Inflammatory macrophage (primary cell): ENCODE measurements around the gene OVCH2.
"Not testable (repeated sequence)": the region's sequence is repeated elsewhere in the genome, so short reads cannot be mapped to it uniquely, and the experiment has no call there.

ENCODE experiments used
- DNase-seq, 2 donors: peaks; one replicate each; pipeline ENCODE4 v3.0.0-alpha.2; 2020 to 2022
- total RNA-seq, 18 experiments: gene quantifications; one replicate each; lab custom pipeline; 2026; ENCODE audit warnings: mixed read lengths in 6 of 18, inconsistent platforms in 2 of 18; lab: John Stamatoyannopoulos, UW

The OVCH2 gene
- total RNA-seq = 0 to 0.07 (median 0) reads per million in 18 experiments

GRCh38 chr11:7706377-7706776, at the start of gene OVCH2:
Gene OVCH2 (minus strand): TSS chr11:7706477. CDS start chr11:7706394, 83 bp downstream.
- no peak for DNase-seq

GRCh38 chr11:7749456-7749855, 43.2 kb upstream of the OVCH2 start:
- no peak for DNase-seq

GRCh38 chr11:7734767-7735166, 28.5 kb upstream of the OVCH2 start:
- DNase-seq = not testable (repeated sequence)

GRCh38 chr11:7714786-7715185, 8.5 kb upstream of the OVCH2 start:
- DNase-seq = no peak

- no peak for DNase-seq
Measured at GRCh38 chr11:7703740-7704139, 2.5 kb downstream of the OVCH2 start.

- no peak for DNase-seq
Measured at GRCh38 chr11:7696424-7696823, 9.9 kb downstream of the OVCH2 start.

GRCh38 chr11:7694235-7694634, 12.0 kb downstream of the OVCH2 start:
- no peak for DNase-seq

- no peak for DNase-seq
Measured at GRCh38 chr11:7692426-7692825, 13.9 kb downstream of the OVCH2 start.

GRCh38 chr11:7691759-7692350, 14.4 kb downstream of the OVCH2 start:
- no peak for DNase-seq

- peak in 1 of 2 donors; percentile 29 for DNase-seq
Measured at GRCh38 chr11:7690648-7691047, 15.6 kb downstream of the OVCH2 start.

GRCh38 chr11:7689239-7689638, 17.0 kb downstream of the OVCH2 start:
- no peak for DNase-seq

GRCh38 chr11:7688238-7688826, 17.9 kb downstream of the OVCH2 start:
- DNase-seq = peak; percentile 34 to 47

GRCh38 chr11:7687386-7687785, 18.9 kb downstream of the OVCH2 start:
- DNase-seq = no peak

GRCh38 chr11:7686761-7687160, 19.5 kb downstream of the OVCH2 start:
- no peak for DNase-seq

- no peak for DNase-seq
Measured at GRCh38 chr11:7683571-7683970, 22.7 kb downstream of the OVCH2 start.

GRCh38 chr11:7677796-7678201, 28.5 kb downstream of the OVCH2 start:
- no peak for DNase-seq

- peak; percentile 74 to 91 for DNase-seq
Measured at GRCh38 chr11:7677071-7677470, 29.2 kb downstream of the OVCH2 start.

GRCh38 chr11:7675631-7676030, 30.6 kb downstream of the OVCH2 start:
- no peak for DNase-seq

- DNase-seq = no peak
Measured at GRCh38 chr11:7673724-7674434, 32.4 kb downstream of the OVCH2 start.

- peak; percentile 18 to 32 for DNase-seq
Measured at GRCh38 chr11:7672960-7673723, 33.1 kb downstream of the OVCH2 start, which contains the start of gene CYB5R2. Gene CYB5R2 (minus strand): TSS chr11:7673500. CDS start chr11:7672825, 675 bp downstream.

GRCh38 chr11:7672276-7672959, 33.9 kb downstream of the OVCH2 start:
- no peak for DNase-seq
